GM12892 (cell line): ENCODE data around the gene ADSS1.

ENCODE experiments used
- POLR2A ChIP-seq: IDR thresholded peaks from 2 replicates; pipeline ENCODE4 v1.6.1; 2011; ENCODE audit warnings: low read depth, low read length, control low read depth
- POLR2AphosphoS5 ChIP-seq: IDR thresholded peaks from 2 replicates; pipeline ENCODE4 v1.6.1; 2011; ENCODE audit warnings: low read depth, low read length, control low read depth
- TAF1 ChIP-seq: IDR thresholded peaks from 2 replicates; pipeline ENCODE4 v1.6.1; 2011; ENCODE audit warnings: low read depth, mild to moderate bottlenecking, control low read depth, low read length, borderline replicate concordance

GRCh38 chr14:104724407-104724980 is 465 bp downstream of the ADSS1 start:
- no peak for TF ChIP-seq POLR2AphosphoS5
- no peak for TF ChIP-seq POLR2A
- no peak for TF ChIP-seq TAF1
